Measurements from ENCODE around the gene SLC12A8.

- no peak for TF ChIP-seq POLR2AphosphoS5 (IDR thresholded peaks at IDR 0.05; ENCODE audit: low read depth)
- peak in 1 of 2 experiments; percentile 44; a peak in 3 of 4 replicates for TF ChIP-seq CTCF (conservative IDR thresholded peaks at IDR 0.05; ENCODE audit: low read depth in 2 of 2)
- TF ChIP-seq NANOG (IDR thresholded peaks at IDR 0.05; ENCODE audit: borderline replicate concordance) = no peak
- TF ChIP-seq EZH2phosphoT487 (IDR thresholded peaks at IDR 0.05; ENCODE audit: unreplicated experiment) = no peak
- no peak for TF ChIP-seq ETS1 (IDR thresholded peaks at IDR 0.05)
- no peak for TF ChIP-seq ZNF114 (CRISPR knock-in tag; IDR thresholded peaks at IDR 0.05)
- TF ChIP-seq EZH2 (IDR thresholded peaks at IDR 0.05; ENCODE audit: low read depth, unreplicated experiment) = no peak
- TF ChIP-seq REST (IDR thresholded peaks at IDR 0.05; ENCODE audit: unreplicated experiment) = no peak
- no peak for TF ChIP-seq JUNB (IDR thresholded peaks at IDR 0.05; ENCODE audit: unreplicated experiment)
- TF ChIP-seq CREB1 (CRISPR knock-in tag; IDR thresholded peaks at IDR 0.05; ENCODE audit: low read depth) = peak; percentile 24; the same call in 1 of the 2 replicates
- TF ChIP-seq ZNF331 (CRISPR knock-in tag; IDR thresholded peaks at IDR 0.05; ENCODE audit: low read depth) = no peak
- no peak for TF ChIP-seq STAT1 (IDR thresholded peaks at IDR 0.05; ENCODE audit: unreplicated experiment)
Measured at GRCh38 chr3:125141596-125142419, 70.7 kb downstream of the SLC12A8 start.
